Spleen (tissue), 7 donors: Measurements from ENCODE around the gene MAPK1.
"Not testable (repeated sequence)": the region's sequence is repeated elsewhere in the genome, so short reads cannot be mapped to it uniquely, and the experiment has no call there.

ENCODE experiments used
- POLR2A ChIP-seq, 3 donors: fragments of 450-650 bp; IDR thresholded peaks; one replicate each; pipeline ENCODE4 v1.5.1; 2017; ENCODE audit warnings: antibody characterized with exemption in 3 of 3, mild to moderate bottlenecking in 1 of 3
- TF ChIP-seq, protein P1 (sequence below), 11 experiments: fragments of 200-600 bp in 7 of 11; fragments of 450-650 bp in 4 of 11; sonication (generic) in 4 of 11; IDR thresholded peaks in 8 of 11; conservative IDR thresholded peaks in 3 of 11; 1 replicate in 7 of 11; 2 replicates in 4 of 11; pipeline versions ENCODE4 v1.4.0 to v1.8.0; 2016 to 2021; ENCODE audit warnings: antibody characterized with exemption in 11 of 11, inconsistent platforms in 4 of 11, mild to moderate bottlenecking in 1 of 11
- donor health status: DM: no; HTN: no; CAD: no; lungs with moderate emphysema.
- donor health status: DM: no; HTN: no; CAD: no.
- donor health status: DM: no; HTN: no; CAD: no.

GRCh38 chr22:21729184-21729583, 138.3 kb downstream of the MAPK1 start:
- TF ChIP-seq POLR2A (IDR thresholded peaks at IDR 0.05) = not testable (repeated sequence)
- TF ChIP-seq, protein P1, sequence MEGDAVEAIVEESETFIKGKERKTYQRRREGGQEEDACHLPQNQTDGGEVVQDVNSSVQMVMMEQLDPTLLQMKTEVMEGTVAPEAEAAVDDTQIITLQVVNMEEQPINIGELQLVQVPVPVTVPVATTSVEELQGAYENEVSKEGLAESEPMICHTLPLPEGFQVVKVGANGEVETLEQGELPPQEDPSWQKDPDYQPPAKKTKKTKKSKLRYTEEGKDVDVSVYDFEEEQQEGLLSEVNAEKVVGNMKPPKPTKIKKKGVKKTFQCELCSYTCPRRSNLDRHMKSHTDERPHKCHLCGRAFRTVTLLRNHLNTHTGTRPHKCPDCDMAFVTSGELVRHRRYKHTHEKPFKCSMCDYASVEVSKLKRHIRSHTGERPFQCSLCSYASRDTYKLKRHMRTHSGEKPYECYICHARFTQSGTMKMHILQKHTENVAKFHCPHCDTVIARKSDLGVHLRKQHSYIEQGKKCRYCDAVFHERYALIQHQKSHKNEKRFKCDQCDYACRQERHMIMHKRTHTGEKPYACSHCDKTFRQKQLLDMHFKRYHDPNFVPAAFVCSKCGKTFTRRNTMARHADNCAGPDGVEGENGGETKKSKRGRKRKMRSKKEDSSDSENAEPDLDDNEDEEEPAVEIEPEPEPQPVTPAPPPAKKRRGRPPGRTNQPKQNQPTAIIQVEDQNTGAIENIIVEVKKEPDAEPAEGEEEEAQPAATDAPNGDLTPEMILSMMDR (IDR thresholded peaks at IDR 0.05 in 8 of 11, conservative IDR thresholded peaks at IDR 0.05 in 3 of 11) = not testable (repeated sequence)
